ENCODE results near the gene BCAR3.
"Not testable (repeated sequence)": the region's sequence is repeated elsewhere in the genome, so short reads cannot be mapped to it uniquely, and the experiment has no call there.

DNA sequence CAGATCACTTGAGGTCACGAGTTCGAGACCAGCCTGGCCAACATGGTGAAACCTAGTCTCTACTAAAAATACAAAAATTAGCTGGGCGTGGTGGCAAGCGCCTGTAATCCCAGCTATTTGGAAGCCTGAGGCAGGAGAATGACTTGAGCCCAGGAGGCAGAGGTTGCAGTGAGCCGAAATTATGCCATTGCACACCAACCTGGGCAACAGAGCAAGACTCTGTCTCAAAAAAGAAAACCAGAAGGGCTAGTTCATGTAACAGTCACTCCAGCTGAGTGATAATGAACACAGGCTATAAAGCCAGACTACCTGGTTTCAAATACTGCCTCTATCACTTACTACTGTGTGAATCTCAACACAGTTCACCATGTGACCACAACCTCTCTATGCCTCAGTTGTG lies 31.5 kb downstream of the BCAR3 start:
- TF ChIP-seq CTCF (conservative IDR thresholded peaks at IDR 0.05 in 1 of 2, IDR thresholded peaks at IDR 0.05 in 1 of 2; ENCODE audit: extremely low read depth in 1 of 2, insufficient read depth in 1 of 2, low read depth in 1 of 2, low read length in 2 of 2); EZH2 (IDR thresholded peaks at IDR 0.05; ENCODE audit: borderline replicate concordance, low read length): not testable (repeated sequence)

Data from mammary epithelial cell (primary cell).